ENCODE data around the gene IZUMO1. TPM values are rescaled to one million over a fixed set of nuclear protein-coding genes. Genes with fewer than 3 reads are reported as not detected.

Gene IZUMO1
- total and polyA plus RNA-seq, 9 of the 15 experiments (the other 6 are each of a cell fraction or from before 2014, with no cell fraction given): 0.14 to 2.1 (median 0.73) TPM

- TF ChIP-seq HNRNPH1 (optimal IDR thresholded peaks at IDR 0.05; ENCODE audit: low read depth, low read length): no peak
- TF ChIP-seq ZNF384 (IDR thresholded peaks at IDR 0.05; ENCODE audit: low read depth, low read length): peak; percentile 65; the same call in 1 of the 2 replicates
- no peak for TF ChIP-seq ZNF12 (CRISPR knock-in tag; IDR thresholded peaks at IDR 0.05)
- TF ChIP-seq SIRT6 (IDR thresholded peaks at IDR 0.05; ENCODE audit: low read depth, low read length): no peak
- TF ChIP-seq SRF (CRISPR knock-in tag; IDR thresholded peaks at IDR 0.05): peak in 1 of 2 experiments; percentile 80; a peak in 1 of 4 replicates
- TF ChIP-seq, protein P1, sequence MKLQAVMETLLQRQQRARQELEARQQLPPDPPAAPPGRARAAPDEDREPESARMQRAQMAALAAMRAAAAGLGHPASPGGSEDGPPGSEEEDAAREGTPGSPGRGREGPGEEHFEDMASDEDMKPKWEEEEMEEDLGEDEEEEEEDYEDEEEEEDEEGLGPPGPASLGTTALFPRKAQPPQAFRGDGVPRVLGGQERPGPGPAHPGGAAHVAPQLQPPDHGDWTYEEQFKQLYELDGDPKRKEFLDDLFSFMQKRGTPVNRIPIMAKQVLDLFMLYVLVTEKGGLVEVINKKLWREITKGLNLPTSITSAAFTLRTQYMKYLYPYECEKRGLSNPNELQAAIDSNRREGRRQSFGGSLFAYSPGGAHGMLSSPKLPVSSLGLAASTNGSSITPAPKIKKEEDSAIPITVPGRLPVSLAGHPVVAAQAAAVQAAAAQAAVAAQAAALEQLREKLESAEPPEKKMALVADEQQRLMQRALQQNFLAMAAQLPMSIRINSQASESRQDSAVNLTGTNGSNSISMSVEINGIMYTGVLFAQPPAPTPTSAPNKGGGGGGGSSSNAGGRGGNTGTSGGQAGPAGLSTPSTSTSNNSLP (IDR thresholded peaks at IDR 0.05; ENCODE audit: borderline replicate concordance, low read depth, low read length): peak; percentile 71; the same call in 1 of the 2 replicates
- TF ChIP-seq, protein P2, sequence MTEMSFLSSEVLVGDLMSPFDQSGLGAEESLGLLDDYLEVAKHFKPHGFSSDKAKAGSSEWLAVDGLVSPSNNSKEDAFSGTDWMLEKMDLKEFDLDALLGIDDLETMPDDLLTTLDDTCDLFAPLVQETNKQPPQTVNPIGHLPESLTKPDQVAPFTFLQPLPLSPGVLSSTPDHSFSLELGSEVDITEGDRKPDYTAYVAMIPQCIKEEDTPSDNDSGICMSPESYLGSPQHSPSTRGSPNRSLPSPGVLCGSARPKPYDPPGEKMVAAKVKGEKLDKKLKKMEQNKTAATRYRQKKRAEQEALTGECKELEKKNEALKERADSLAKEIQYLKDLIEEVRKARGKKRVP (CRISPR knock-in tag; IDR thresholded peaks at IDR 0.05): no peak
- no peak for TF ChIP-seq KDM2B (CRISPR knock-in tag; IDR thresholded peaks at IDR 0.05)
- TF ChIP-seq RCOR1 (IDR thresholded peaks at IDR 0.05; ENCODE audit: borderline replicate concordance in 1 of 2, low read depth in 2 of 2, low read length in 2 of 2): no peak; a peak in 1 of 4 replicates
- TF ChIP-seq OTX1 (CRISPR knock-in tag; IDR thresholded peaks at IDR 0.05): no peak
- TF ChIP-seq NBN (IDR thresholded peaks at IDR 0.05; ENCODE audit: low read depth): peak; percentile 68; the same call in 1 of the 2 replicates
- no peak for TF ChIP-seq ZNF778 (CRISPR knock-in tag; IDR thresholded peaks at IDR 0.05)
- no peak for TF ChIP-seq SMAD2 (IDR thresholded peaks at IDR 0.05; ENCODE audit: low read depth, low read length)
- no peak for TF ChIP-seq STAT6 (CRISPR knock-in tag; IDR thresholded peaks at IDR 0.05)
- peak; percentile 60 for TF ChIP-seq RBFOX2 (IDR thresholded peaks at IDR 0.05; ENCODE audit: low read depth, low read length)
- TF ChIP-seq EP400 (IDR thresholded peaks at IDR 0.05): peak; percentile 67
- peak in 1 of 2 experiments; percentile 34; a peak in 1 of 4 replicates for TF ChIP-seq ARNT (IDR thresholded peaks at IDR 0.05)
- TF ChIP-seq, protein P3, sequence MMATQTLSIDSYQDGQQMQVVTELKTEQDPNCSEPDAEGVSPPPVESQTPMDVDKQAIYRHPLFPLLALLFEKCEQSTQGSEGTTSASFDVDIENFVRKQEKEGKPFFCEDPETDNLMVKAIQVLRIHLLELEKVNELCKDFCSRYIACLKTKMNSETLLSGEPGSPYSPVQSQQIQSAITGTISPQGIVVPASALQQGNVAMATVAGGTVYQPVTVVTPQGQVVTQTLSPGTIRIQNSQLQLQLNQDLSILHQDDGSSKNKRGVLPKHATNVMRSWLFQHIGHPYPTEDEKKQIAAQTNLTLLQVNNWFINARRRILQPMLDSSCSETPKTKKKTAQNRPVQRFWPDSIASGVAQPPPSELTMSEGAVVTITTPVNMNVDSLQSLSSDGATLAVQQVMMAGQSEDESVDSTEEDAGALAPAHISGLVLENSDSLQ (IDR thresholded peaks at IDR 0.05): peak; percentile 95
- TF ChIP-seq, protein P4, sequence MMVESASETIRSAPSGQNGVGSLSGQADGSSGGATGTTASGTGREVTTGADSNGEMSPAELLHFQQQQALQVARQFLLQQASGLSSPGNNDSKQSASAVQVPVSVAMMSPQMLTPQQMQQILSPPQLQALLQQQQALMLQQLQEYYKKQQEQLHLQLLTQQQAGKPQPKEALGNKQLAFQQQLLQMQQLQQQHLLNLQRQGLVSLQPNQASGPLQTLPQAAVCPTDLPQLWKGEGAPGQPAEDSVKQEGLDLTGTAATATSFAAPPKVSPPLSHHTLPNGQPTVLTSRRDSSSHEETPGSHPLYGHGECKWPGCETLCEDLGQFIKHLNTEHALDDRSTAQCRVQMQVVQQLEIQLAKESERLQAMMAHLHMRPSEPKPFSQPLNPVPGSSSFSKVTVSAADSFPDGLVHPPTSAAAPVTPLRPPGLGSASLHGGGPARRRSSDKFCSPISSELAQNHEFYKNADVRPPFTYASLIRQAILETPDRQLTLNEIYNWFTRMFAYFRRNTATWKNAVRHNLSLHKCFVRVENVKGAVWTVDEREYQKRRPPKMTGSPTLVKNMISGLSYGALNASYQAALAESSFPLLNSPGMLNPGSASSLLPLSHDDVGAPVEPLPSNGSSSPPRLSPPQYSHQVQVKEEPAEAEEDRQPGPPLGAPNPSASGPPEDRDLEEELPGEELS (CRISPR knock-in tag; IDR thresholded peaks at IDR 0.05; ENCODE audit: borderline replicate concordance): peak; percentile 49; the same call in 1 of the 2 replicates
Measured at GRCh38 chr19:48780631-48781391, 34.1 kb upstream of the IZUMO1 start (continued).
